ENCODE measurements around the gene ANO10.

GRCh38 chr3:43400167-43400566 is 221.6 kb downstream of the ANO10 start:
- TF ChIP-seq CTCF (IDR thresholded peaks at IDR 0.05; ENCODE audit: poor library complexity, severe bottlenecking) (no peak), SMC3 (conservative IDR thresholded peaks at IDR 0.05; ENCODE audit: poor library complexity) (no peak), EZH2 (IDR thresholded peaks at IDR 0.05; ENCODE audit: borderline replicate concordance, insufficient read depth, low read length, poor library complexity, severe bottlenecking) (no peak), EP300 (conservative IDR thresholded peaks at IDR 0.05; ENCODE audit: poor library complexity, severe bottlenecking) (no peak), POLR2AphosphoS5 (IDR thresholded peaks at IDR 0.05) (no peak), RAD21 (conservative IDR thresholded peaks at IDR 0.05) (no peak), TAF1 (IDR thresholded peaks at IDR 0.05; ENCODE audit: low read depth) (no peak)

All from neural cell (in vitro differentiated cells).